H9 (cell line): ENCODE data around the gene KCNK1. TPM values are rescaled to one million over a fixed set of nuclear protein-coding genes. Genes with fewer than 3 reads are reported as not detected.

ENCODE experiments used
- DNase-seq: peaks from one replicate; pipeline ENCODE4 v3.0.0-alpha.2; 2017
- H2AFZ ChIP-seq: one replicate; pipeline ENCODE4 v1.6.1; 2013; ENCODE audit warnings: mild to moderate bottlenecking, low read length, control low read depth, moderate library complexity
- H2AK5ac ChIP-seq: 2 replicates; pipeline ENCODE4 v1.6.1; 2013; ENCODE audit warnings: low read length, control low read depth, mixed read lengths; ENCODE audit not compliant: insufficient read length
- H2BK120ac ChIP-seq: one replicate; pipeline ENCODE4 v1.6.1; 2013; ENCODE audit warnings: low read depth, mild to moderate bottlenecking, low read length, control low read depth, inconsistent platforms; ENCODE audit not compliant: poor library complexity, severe bottlenecking
- H2BK12ac ChIP-seq: 2 replicates; pipeline ENCODE4 v1.6.1; 2013; ENCODE audit warnings: low read length, control low read depth, mixed read lengths, low read depth; ENCODE audit not compliant: insufficient read length
- H2BK15ac ChIP-seq: 2 replicates; pipeline ENCODE4 v1.6.1; 2013; ENCODE audit warnings: low read depth, low read length, control low read depth
- H2BK20ac ChIP-seq: one replicate; pipeline ENCODE4 v1.6.1; 2013; ENCODE audit warnings: low read depth, mild to moderate bottlenecking, low read length, control low read depth, inconsistent platforms; ENCODE audit not compliant: poor library complexity, severe bottlenecking
- H2BK5ac ChIP-seq: 2 replicates; pipeline ENCODE4 v1.6.1; 2013; ENCODE audit warnings: low read length, control low read depth, mixed read lengths; ENCODE audit not compliant: insufficient read length
- H3K14ac ChIP-seq: 2 replicates; pipeline ENCODE4 v1.6.1; 2013; ENCODE audit warnings: low read length, control low read depth; ENCODE audit not compliant: insufficient read depth
- H3K18ac ChIP-seq: 2 replicates; pipeline ENCODE4 v1.6.1; 2013; ENCODE audit warnings: low read depth, mild to moderate bottlenecking, mixed read lengths, low read length, control low read depth; ENCODE audit not compliant: insufficient read length
- H3K23ac ChIP-seq: 2 replicates; pipeline ENCODE4 v1.6.1; 2013; ENCODE audit warnings: low read length, control low read depth, mixed read lengths, low read depth; ENCODE audit not compliant: insufficient read length
- H3K23me2 ChIP-seq: 2 replicates; pipeline ENCODE4 v1.6.1; 2013; ENCODE audit warnings: low read depth, mild to moderate bottlenecking, mixed read lengths, low read length, control low read depth; ENCODE audit not compliant: insufficient read length, poor library complexity, severe bottlenecking
- H3K27ac ChIP-seq: 2 replicates; pipeline ENCODE4 v1.5.1; 2013; ENCODE audit warnings: low read length, control low read depth, mixed read lengths, low read depth; ENCODE audit not compliant: insufficient read length
- H3K27me3 ChIP-seq: 2 replicates; pipeline ENCODE4 v1.6.1; 2013; ENCODE audit warnings: low read length, control low read depth, inconsistent platforms; ENCODE audit not compliant: insufficient read depth
- H3K4ac ChIP-seq: 2 replicates; pipeline ENCODE4 v1.6.1; 2013; ENCODE audit warnings: low read depth, mild to moderate bottlenecking, control low read depth, inconsistent platforms, low read length, moderate library complexity
- H3K4me1 ChIP-seq: 2 replicates; pipeline ENCODE4 v1.6.1; 2013; ENCODE audit warnings: low read length, control low read depth, inconsistent platforms; ENCODE audit not compliant: insufficient read depth
- H3K4me2 ChIP-seq: 2 replicates; pipeline ENCODE4 v1.6.1; 2013; ENCODE audit warnings: low read length, control low read depth, mixed read lengths; ENCODE audit not compliant: insufficient read length, insufficient read depth
- H3K56ac ChIP-seq: 2 replicates; pipeline ENCODE4 v1.6.1; 2013; ENCODE audit warnings: low read depth, mild to moderate bottlenecking, mixed read lengths, low read length, control low read depth; ENCODE audit not compliant: insufficient read length
- H3K79me1 ChIP-seq: 2 replicates; pipeline ENCODE4 v1.6.1; 2013; ENCODE audit warnings: low read depth, mild to moderate bottlenecking, moderate library complexity, low read length, control low read depth, inconsistent platforms; ENCODE audit not compliant: insufficient read depth, poor library complexity, severe bottlenecking
- H3K79me2 ChIP-seq: 2 replicates; pipeline ENCODE4 v1.6.1; 2013; ENCODE audit warnings: low read length, control low read depth, inconsistent platforms; ENCODE audit not compliant: insufficient read depth
- H3K9ac ChIP-seq: 2 replicates; pipeline ENCODE4 v1.6.1; 2013; ENCODE audit warnings: low read length, control low read depth, mixed read lengths; ENCODE audit not compliant: insufficient read length; ENCODE audit errors: extremely low read depth
- H3K9me3 ChIP-seq: one replicate; pipeline ENCODE4 v1.6.1; 2013; ENCODE audit warnings: low read depth, low read length, inconsistent platforms; ENCODE audit not compliant: control insufficient read depth
- H3T11ph ChIP-seq: one replicate; pipeline ENCODE4 v1.6.1; 2013; ENCODE audit warnings: mild to moderate bottlenecking, low read length, control low read depth, inconsistent platforms
- H4K20me1 ChIP-seq: one replicate; pipeline ENCODE4 v1.6.1; 2013; ENCODE audit not compliant: control insufficient read depth, insufficient read length, insufficient read depth
- H4K5ac ChIP-seq: 2 replicates; pipeline ENCODE4 v1.6.1; 2013; ENCODE audit warnings: low read depth, mild to moderate bottlenecking, mixed read lengths, low read length, control low read depth; ENCODE audit not compliant: insufficient read length
- H4K8ac ChIP-seq: replicated peaks from 2 replicates; pipeline ENCODE4 v1.6.1; 2013; ENCODE audit warnings: low read length, control low read depth, mixed read lengths, low read depth; ENCODE audit not compliant: insufficient read length
- H4K91ac ChIP-seq: 2 replicates; pipeline ENCODE4 v1.6.1; 2013; ENCODE audit warnings: low read depth, mild to moderate bottlenecking, moderate library complexity, mixed read lengths, low read length, control low read depth; ENCODE audit not compliant: insufficient read length
- H3K27ac Mint-ChIP-seq, 3 experiments: 2 replicates in 2 of 3; 3 replicates in 1 of 3; pipeline ENCODE4 v1.8.0; 2020 to 2021; ENCODE audit warnings: mixed read lengths in 3 of 3, mild to moderate bottlenecking in 1 of 3, moderate library complexity in 1 of 3
- H3K27me3 Mint-ChIP-seq: 2 replicates; pipeline ENCODE4 v1.8.0; 2021; ENCODE audit warnings: low read depth, mild to moderate bottlenecking, moderate library complexity, mixed read lengths
- H3K36me3 Mint-ChIP-seq, 3 experiments: 2 replicates in 2 of 3; 3 replicates in 1 of 3; pipeline ENCODE4 v1.8.0; 2020 to 2021; ENCODE audit warnings: low read depth in 3 of 3, mixed read lengths in 3 of 3; ENCODE audit not compliant: insufficient read depth in 1 of 3
- H3K4me1 Mint-ChIP-seq, 2 experiments: 2 replicates each; pipeline ENCODE4 v1.8.0; 2020; ENCODE audit warnings: mixed read lengths in 2 of 2
- H3K4me3 Mint-ChIP-seq, 2 experiments: 2 replicates in 1 of 2; 3 replicates in 1 of 2; pipeline ENCODE4 v1.8.0; 2020 to 2021; ENCODE audit warnings: mild to moderate bottlenecking in 2 of 2, mixed read lengths in 2 of 2, moderate library complexity in 1 of 2
- H3K9me3 Mint-ChIP-seq, 2 experiments: 2 replicates in 1 of 2; 3 replicates in 1 of 2; pipeline ENCODE4 v1.8.0; 2020; ENCODE audit warnings: mild to moderate bottlenecking in 2 of 2, mixed read lengths in 2 of 2, moderate library complexity in 1 of 2
- WGBS: extraction: QIAGEN DNeasy Blood & Tissue Kit; methylation state at CpG from one replicate; pipeline ENCODE4 v1.1.7; 2013; ENCODE audit warnings: missing lambda C conversion rate, low lambda C conversion rate, mixed read lengths; ENCODE audit not compliant: insufficient read length; ENCODE audit errors: extremely low coverage; 5-methylcytosine and 5-hydroxymethylcytosine counted together
- total RNA-seq: library from RNA; stranded (reverse); gene quantifications from 2 replicates; pipeline ENCODE4 v1.2.1, GENCODE V29; 2021
- TF ChIP-seq, protein P1 (sequence below): fragments of 200-600 bp; sonication (generic); conservative IDR thresholded peaks from 3 replicates; pipeline ENCODE4 v1.8.0; 2021; ENCODE audit warnings: antibody characterized with exemption, mild to moderate bottlenecking

The KCNK1 gene
- total RNA-seq, 1 experiment from 2014 or later, result 9.9 TPM

DNA sequence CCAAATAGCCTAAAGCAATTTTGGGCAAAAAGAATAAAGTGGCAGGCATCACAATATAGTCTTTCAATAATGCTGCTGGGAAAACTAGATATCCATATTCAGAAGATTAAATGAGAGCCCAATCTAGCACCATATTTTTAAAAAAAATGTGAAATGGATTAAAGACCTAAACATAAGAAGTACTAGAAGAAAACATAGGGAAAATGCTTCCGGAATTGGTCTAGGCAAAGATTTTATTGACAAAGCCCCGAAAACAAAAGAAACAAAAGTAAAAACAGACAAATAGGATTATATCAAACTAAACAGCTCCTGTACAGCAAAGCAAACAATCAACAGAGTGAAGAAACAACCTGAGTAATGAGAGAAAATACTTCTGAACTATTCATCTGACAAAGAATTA, 48.6 kb upstream of the KCNK1 start:
- Histone ChIP-seq H2BK20ac (no peak overlapping the region), H2AFZ (no peak overlapping the region), H3K18ac (no peak overlapping the region), H3K79me1 (no peaks in the 10 kb centered on the region), H3K27ac (no peak overlapping the region), H3K23me2 (no peaks in the 10 kb centered on the region), H3K27me3 (no peaks in the 10 kb centered on the region), H2AK5ac (no peak overlapping the region), H3K79me2 (no peaks in the 10 kb centered on the region), H3K14ac (no peak overlapping the region), H2BK15ac (no peak overlapping the region), H4K91ac (no peak overlapping the region), H3K9ac (no peak overlapping the region), H2BK120ac (no peak overlapping the region), H3K4me1 (no peaks in the 10 kb centered on the region), H3T11ph (no peak overlapping the region), H3K23ac (no peak overlapping the region), H4K20me1 (no peaks in the 10 kb centered on the region), H2BK12ac (no peak overlapping the region), H4K5ac (no peak overlapping the region), H3K4me2 (no peak overlapping the region), H3K4ac (no peak overlapping the region), H2BK5ac (no peak overlapping the region), H3K9me3 (no peaks in the 10 kb centered on the region), H4K8ac (no peak overlapping the region), H3K56ac (no peak overlapping the region)
- Mint-ChIP-seq H3K4me1 (no peaks in the 10 kb centered on the region), H3K9me3 (peaks cover 0 to 10% of the 10 kb centered on the region in 2 experiments), H3K27me3 (no peaks in the 10 kb centered on the region), H3K27ac (no peak overlapping the region), H3K4me3 (no peak overlapping the region), H3K36me3 (no peaks in the 10 kb centered on the region; a peak in 1 of 7 replicates)
- DNase-seq, result no peak
- TF ChIP-seq, protein P1, sequence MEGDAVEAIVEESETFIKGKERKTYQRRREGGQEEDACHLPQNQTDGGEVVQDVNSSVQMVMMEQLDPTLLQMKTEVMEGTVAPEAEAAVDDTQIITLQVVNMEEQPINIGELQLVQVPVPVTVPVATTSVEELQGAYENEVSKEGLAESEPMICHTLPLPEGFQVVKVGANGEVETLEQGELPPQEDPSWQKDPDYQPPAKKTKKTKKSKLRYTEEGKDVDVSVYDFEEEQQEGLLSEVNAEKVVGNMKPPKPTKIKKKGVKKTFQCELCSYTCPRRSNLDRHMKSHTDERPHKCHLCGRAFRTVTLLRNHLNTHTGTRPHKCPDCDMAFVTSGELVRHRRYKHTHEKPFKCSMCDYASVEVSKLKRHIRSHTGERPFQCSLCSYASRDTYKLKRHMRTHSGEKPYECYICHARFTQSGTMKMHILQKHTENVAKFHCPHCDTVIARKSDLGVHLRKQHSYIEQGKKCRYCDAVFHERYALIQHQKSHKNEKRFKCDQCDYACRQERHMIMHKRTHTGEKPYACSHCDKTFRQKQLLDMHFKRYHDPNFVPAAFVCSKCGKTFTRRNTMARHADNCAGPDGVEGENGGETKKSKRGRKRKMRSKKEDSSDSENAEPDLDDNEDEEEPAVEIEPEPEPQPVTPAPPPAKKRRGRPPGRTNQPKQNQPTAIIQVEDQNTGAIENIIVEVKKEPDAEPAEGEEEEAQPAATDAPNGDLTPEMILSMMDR, result no peak
- no CpG with 5 or more reads among the region's 2 CpGs for WGBS
